ENCODE data around the gene ABLIM1. TPM values are rescaled to one million over a fixed set of nuclear protein-coding genes. Genes with fewer than 3 reads are reported as not detected.

The ABLIM1 gene
- total RNA-seq, 3 donors from 2014 or later (not counting 1 experiment from before 2014, with no cell fraction given): 71.9 to 118 (median 73.5) TPM

- Mint-ChIP-seq H3K36me3 (no peaks in the 10 kb centered on the region), H3K27ac (no peak overlapping the region), H3K4me1 (peaks cover 13 to 15% of the 10 kb centered on the region in 2 donors), H3K9me3 (no peaks in the 10 kb centered on the region), H3K27me3 (ENCODE audit: low read depth in 2 of 2) (peaks cover 12 to 29% of the 10 kb centered on the region in 2 donors), H3K4me3 (no peak overlapping the region)
- 20% methylated on average over 8 of the region's 8 CpGs for WGBS (ENCODE audit: insufficient coverage)
- H3K4me3 ChIP-seq (ENCODE audit: low read length): no peak overlapping the region
- no peaks in the 10 kb centered on the region for H3K36me3 ChIP-seq (ENCODE audit: control insufficient read depth, insufficient read depth, low read length)
- H3K9me3 ChIP-seq (ENCODE audit: control insufficient read depth, insufficient read depth, low read length): no peaks in the 10 kb centered on the region
- intact Hi-C loops (cut with micrococcal nuclease): no loop called here
- no peaks in the 10 kb centered on the region for H3K27me3 ChIP-seq (ENCODE audit: control insufficient read depth, insufficient read depth, low read length)
- peaks cover 7% of the 10 kb centered on the region for H3K4me1 ChIP-seq (ENCODE audit: control insufficient read depth, insufficient read depth, low read length)
- peak; percentile 29 to 77 (median 73) for ATAC-seq
- H3K27ac ChIP-seq (ENCODE audit: low read length): no peak overlapping the region
- TF ChIP-seq, protein P1, sequence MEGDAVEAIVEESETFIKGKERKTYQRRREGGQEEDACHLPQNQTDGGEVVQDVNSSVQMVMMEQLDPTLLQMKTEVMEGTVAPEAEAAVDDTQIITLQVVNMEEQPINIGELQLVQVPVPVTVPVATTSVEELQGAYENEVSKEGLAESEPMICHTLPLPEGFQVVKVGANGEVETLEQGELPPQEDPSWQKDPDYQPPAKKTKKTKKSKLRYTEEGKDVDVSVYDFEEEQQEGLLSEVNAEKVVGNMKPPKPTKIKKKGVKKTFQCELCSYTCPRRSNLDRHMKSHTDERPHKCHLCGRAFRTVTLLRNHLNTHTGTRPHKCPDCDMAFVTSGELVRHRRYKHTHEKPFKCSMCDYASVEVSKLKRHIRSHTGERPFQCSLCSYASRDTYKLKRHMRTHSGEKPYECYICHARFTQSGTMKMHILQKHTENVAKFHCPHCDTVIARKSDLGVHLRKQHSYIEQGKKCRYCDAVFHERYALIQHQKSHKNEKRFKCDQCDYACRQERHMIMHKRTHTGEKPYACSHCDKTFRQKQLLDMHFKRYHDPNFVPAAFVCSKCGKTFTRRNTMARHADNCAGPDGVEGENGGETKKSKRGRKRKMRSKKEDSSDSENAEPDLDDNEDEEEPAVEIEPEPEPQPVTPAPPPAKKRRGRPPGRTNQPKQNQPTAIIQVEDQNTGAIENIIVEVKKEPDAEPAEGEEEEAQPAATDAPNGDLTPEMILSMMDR (IDR thresholded peaks at IDR 0.05): no peak
- DNase-seq: no peak
Measured at GRCh38 chr10:114638821-114639625, 19.1 kb downstream of the ABLIM1 start.

- Histone ChIP-seq H3K4me3 (ENCODE audit: low read length) (no peak overlapping the region), H3K4me1 (ENCODE audit: control insufficient read depth, insufficient read depth, low read length) (peaks cover 19% of the 10 kb centered on the region), H3K9me3 (ENCODE audit: control insufficient read depth, insufficient read depth, low read length) (no peaks in the 10 kb centered on the region), H3K27ac (ENCODE audit: low read length) (no peak overlapping the region), H3K36me3 (ENCODE audit: control insufficient read depth, insufficient read depth, low read length) (no peaks in the 10 kb centered on the region), H3K27me3 (ENCODE audit: control insufficient read depth, insufficient read depth, low read length) (peaks cover 17% of the 10 kb centered on the region)
- peaks cover 33 to 45% of the 10 kb centered on the region in 2 donors for H3K27me3 Mint-ChIP-seq (ENCODE audit: low read depth in 2 of 2)
- intact Hi-C loops (cut with micrococcal nuclease): no loop called here
- TF ChIP-seq, protein P1 (IDR thresholded peaks at IDR 0.05): no peak
- H3K27ac Mint-ChIP-seq: no peak overlapping the region
- WGBS (ENCODE audit: insufficient coverage): 86% methylated on average over 6 of the region's 6 CpGs
- ATAC-seq: no peak
- H3K36me3 Mint-ChIP-seq: no peaks in the 10 kb centered on the region
- peaks cover 31 to 32% of the 10 kb centered on the region in 2 donors for H3K4me1 Mint-ChIP-seq
- no peaks in the 10 kb centered on the region for H3K9me3 Mint-ChIP-seq
- no peak overlapping the region for H3K4me3 Mint-ChIP-seq
- no peak for DNase-seq
Measured at GRCh38 chr10:114635797-114636550, 22.1 kb downstream of the ABLIM1 start.

GRCh38 chr10:114635101-114635500 is 23.0 kb downstream of the ABLIM1 start:
- Mint-ChIP-seq H3K4me1 (peaks cover 31 to 33% of the 10 kb centered on the region in 2 donors), H3K27me3 (ENCODE audit: low read depth in 2 of 2) (peaks cover 35 to 54% of the 10 kb centered on the region in 2 donors), H3K27ac (no peak overlapping the region), H3K9me3 (no peaks in the 10 kb centered on the region), H3K4me3 (no peak overlapping the region), H3K36me3 (no peaks in the 10 kb centered on the region)
- no peaks in the 10 kb centered on the region for H3K36me3 ChIP-seq (ENCODE audit: control insufficient read depth, insufficient read depth, low read length)
- WGBS (ENCODE audit: insufficient coverage): 81% methylated on average over 7 of the region's 7 CpGs
- no peaks in the 10 kb centered on the region for H3K9me3 ChIP-seq (ENCODE audit: control insufficient read depth, insufficient read depth, low read length)
- H3K27ac ChIP-seq (ENCODE audit: low read length): no peak overlapping the region
- TF ChIP-seq, protein P1 (IDR thresholded peaks at IDR 0.05): no peak
- DNase-seq (no peak), ATAC-seq (no peak)
- no peak overlapping the region for H3K4me3 ChIP-seq (ENCODE audit: low read length)
- peaks cover 17% of the 10 kb centered on the region for H3K27me3 ChIP-seq (ENCODE audit: control insufficient read depth, insufficient read depth, low read length)
- intact Hi-C loops (cut with micrococcal nuclease): no loop called here
- peaks cover 19% of the 10 kb centered on the region for H3K4me1 ChIP-seq (ENCODE audit: control insufficient read depth, insufficient read depth, low read length)

All from natural killer cell (primary cell).